ENCODE results near the gene SEMA3A.
"Not testable (repeated sequence)": the region's sequence is repeated elsewhere in the genome, so short reads cannot be mapped to it uniquely, and the experiment has no call there.

The SEMA3A gene

GRCh38 chr7:84152995-84153394 is 41.6 kb downstream of the SEMA3A start:
- DNase-seq: no peak

- not testable (repeated sequence) for DNase-seq
Observed at GRCh38 chr7:84150370-84150769, 44.2 kb downstream of the SEMA3A start.

- no peak for DNase-seq
Observed at GRCh38 chr7:84149573-84149972, 45.0 kb downstream of the SEMA3A start.

DNA sequence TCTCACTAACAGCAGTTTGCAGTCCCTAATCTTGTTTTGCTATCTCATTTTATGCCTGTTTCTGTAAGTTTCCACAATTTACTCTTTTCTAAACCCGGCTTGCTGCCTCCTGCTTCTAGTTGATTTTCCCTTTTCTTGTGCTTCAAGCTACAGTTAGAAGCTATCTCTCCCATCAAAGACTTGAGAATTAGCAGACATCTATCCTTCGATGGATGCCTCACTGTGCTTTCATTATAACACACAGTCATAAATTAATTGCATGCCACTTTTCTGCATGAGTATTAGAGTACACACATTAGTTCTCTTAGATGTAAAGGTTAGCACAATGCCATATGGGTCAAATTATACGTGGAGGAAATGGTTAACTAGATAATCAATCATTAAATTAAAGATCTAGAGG is 48.7 kb downstream of the SEMA3A start:
- no peak for DNase-seq

GRCh38 chr7:84144935-84145334 is 49.7 kb downstream of the SEMA3A start:
- DNase-seq: no peak

DNA sequence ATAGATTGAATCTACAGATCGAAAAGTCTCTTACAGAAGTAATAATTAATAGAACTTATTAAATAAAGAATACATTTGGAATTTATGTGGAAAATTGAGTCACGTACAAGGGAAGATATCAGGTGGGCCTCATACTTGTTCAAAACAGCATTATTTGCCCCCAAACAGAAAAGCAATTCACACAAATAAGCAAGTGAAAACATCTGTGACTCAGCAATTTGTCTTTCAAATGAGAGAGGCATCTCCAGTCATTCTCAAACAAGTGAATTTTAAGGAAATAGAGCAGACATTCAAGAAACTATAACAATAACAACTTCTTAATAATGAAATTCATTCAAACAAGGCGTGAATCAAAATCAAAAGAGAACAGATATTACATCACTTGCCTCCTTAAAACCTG is 50.1 kb downstream of the SEMA3A start:
- DNase-seq: no peak

- no peak for DNase-seq
Observed at GRCh38 chr7:84142726-84143125, 51.9 kb downstream of the SEMA3A start.

DNA sequence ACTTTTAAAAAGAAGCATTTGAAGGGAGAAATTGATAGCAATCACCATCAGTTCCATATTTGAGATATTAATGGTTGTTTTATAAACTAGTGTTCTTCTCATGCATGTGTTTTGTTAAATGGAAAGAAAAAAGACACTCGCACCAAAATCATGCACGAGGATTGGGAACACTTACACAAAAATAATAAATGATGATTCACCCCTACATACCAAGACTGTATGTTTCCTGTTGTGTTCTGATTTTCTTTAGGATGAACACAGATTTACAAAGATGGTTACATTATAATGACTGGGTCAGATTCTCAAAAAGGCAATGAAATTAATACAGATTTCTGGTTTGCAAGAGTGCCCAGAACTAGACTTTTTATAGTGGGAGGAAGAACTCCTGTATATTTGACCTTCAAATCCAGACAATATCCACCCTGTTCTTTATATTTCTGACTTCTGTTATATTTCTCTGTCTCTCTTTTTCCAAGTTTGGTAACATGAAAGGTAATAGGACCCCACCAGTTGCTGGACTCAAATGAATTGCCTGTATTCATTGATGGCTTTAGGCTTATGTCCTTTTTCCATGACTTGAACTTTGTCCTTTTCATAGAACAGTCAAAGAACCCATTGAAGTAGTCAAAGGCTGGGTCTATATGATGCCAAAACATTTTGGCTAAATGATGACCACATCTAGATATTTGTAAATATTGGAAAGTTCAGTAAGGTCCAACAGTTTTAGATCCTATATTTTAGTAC is 54.4 kb downstream of the SEMA3A start:
- DNase-seq: no peak

DNA sequence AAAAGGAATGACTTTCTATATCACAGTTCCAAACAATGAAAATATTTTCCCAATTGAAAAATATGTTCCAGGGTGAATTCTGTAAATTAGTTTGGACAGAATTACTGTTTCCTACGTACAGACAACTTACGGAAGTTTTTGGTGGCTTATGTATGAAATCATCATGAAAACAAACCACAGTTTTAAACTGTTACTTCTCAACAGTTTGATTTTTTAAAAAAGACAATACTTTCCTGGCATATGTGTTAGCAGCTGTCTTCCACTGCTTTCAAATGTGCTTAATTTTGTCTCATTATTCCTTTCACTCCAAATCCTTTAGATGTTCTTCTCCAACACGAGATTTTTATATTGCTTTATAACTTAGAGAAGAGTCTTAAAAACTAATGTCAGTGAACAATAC is 56.2 kb downstream of the SEMA3A start:
- DNase-seq: no peak

GRCh38 chr7:84137812-84138211 is 56.8 kb downstream of the SEMA3A start:
- no peak for DNase-seq

- DNase-seq: no peak
Observed at GRCh38 chr7:84136809-84137208, 57.8 kb downstream of the SEMA3A start.

DNA sequence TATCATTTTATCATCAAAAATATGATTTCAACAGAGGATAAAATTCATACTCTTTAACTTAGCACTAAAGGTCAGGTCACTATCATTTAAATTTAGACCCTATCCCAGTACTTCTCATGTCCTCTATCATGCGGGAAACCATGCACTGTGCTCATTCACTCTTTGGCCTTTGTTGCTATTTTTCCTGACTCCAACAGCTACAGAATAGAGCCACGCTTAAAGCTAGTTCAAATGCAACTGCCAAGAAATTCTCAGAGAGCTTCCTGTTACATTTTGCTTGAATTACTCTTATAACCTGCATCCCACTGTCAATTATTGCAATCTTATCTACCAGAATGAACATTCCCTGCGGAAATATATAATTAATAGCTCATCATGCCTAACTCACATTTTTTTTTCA is 58.3 kb downstream of the SEMA3A start:
- no peak for DNase-seq

DNA sequence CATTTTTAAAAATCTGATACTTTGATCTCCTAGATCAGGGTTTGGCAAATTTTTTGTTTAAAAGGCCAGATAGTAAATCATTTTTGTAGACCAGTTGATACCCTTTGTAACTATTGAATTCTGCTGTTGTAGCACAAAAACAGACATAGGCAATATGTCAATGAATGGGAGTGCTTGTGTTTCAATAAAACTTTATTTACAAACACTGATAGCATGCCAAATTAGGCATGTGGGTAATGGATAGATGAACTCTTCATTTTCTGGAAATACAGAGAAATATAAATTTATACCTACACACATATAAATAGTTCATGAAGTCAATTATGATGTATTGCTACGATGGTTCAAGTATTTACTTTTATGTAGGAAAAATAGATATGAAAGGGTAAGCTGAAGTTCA is 60.4 kb downstream of the SEMA3A start:
- no peak for DNase-seq

GRCh38 chr7:84125654-84126053 is 68.9 kb downstream of the SEMA3A start:
- DNase-seq: no peak

GRCh38 chr7:84123965-84124547 is 70.5 kb downstream of the SEMA3A start:
- no peak for DNase-seq

DNA sequence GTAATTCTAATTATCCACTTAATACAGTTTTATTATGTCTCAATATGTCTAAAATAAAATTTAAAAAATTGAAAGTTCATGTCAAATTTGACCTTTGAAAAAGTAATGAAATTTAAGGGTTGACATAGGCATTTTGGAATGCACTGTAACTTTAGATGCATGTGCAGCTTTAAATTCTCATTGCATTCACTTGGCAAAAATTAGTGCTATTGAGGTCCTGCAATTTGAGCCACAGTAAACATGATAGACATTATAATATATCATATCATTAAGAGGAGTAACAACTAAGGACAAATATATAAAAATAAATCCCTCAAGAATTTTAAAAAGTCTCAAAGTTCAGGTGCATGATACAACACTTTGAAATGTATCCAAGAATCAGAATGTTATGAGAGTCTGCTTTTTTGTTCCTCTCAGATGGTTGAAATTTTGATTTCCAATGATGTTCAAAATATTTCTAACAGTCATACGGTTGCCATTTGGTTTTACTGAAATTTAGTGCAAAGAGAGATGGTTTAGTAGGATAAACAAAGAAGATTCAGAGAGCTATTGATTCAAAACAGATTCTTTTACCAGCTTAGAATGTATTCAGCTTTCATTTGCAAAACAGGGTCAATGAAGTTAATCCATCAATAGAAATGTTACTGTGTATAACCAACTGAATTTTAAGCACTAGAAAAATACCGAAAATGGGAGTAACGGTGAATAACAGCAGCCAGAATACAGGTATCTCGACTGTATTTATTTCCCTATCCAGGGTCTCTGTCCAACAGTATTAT is 71.8 kb downstream of the SEMA3A start:
- no peak for DNase-seq

DNA sequence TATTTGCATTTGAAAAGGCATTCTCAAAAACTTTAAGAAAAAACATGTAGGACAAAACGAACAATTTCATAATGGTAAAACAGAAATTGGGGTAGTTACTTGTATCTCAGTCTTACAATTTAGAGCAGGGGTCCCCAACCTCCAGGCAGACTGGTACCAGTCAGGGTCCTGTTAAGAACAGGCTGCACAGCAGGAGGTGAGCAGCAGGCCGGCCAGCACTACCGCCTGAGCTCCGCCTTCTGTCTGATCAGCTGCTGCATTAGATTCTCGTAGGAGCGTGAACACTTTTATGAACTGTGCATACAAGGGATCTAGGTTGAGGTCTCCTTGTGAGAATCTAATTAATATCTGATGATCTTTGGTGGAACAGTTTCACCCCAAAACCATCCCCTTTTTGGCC is 77.3 kb downstream of the SEMA3A start:
- no peak for DNase-seq

DNA sequence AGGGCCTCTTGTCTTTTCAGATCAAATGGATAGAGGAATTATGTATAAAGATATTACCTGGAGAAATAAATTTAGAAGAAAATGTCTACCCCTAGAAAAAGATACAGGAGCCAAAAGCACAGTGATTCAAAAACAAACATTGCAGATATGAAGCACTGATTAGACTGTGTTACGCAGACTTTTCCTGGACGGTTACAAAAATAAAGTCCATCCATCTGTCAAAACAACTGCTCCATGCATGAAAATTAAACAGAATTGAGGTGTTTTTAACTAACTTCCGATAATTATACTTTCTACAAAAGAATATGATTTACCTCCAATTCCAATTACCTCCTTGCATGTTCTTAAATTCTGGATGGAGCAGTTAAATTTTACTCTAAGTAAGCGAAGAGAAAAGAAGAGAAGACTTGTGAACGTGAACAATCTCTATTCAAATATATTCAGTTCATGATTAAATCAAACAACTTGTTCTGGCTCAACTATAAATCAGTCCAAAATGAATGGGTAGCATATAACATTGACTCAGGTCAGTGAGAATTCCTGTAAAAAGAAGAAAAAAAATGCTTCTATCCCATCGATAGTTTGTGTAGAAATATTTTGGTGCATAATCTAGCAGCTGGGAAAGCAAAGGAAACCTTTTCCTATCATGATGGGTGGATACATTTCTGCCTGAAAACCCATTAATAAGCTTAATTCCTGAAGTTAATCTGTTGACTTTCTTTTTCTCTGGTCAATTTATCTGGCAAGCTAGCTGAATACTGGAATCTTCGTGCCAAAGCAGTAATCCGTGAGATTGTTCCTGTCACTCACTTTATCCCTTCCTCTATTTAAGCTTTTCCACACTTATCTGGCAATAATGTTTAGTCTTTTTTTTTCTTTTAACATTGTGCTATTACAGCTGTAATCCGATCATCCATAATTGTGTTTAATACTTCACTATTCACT is 80.4 kb downstream of the SEMA3A start:
- no peak for DNase-seq

DNA sequence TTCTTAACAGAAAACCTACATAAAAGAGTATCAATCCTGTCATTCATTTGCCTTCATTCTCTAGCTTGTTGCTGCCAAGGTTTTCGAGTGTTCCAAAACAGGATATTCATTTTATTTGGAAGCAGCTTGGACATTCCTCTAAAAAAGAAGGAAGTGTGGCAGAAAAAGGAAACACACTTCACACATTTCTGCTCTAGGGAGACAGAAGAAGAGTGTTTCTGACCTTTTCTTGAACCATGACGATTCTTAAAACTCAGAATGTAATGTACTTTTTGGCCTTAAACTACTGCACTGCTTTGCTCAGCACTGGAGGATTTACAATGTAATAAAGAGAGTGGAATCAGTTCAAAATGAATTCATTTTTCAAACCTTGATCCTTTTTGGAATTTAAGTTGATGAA is 81.3 kb downstream of the SEMA3A start:
- no peak for DNase-seq

GRCh38 chr7:84112771-84113170 is 81.8 kb downstream of the SEMA3A start:
- DNase-seq: no peak

- no peak for DNase-seq
Observed at GRCh38 chr7:84111842-84112241, 82.7 kb downstream of the SEMA3A start.

DNA sequence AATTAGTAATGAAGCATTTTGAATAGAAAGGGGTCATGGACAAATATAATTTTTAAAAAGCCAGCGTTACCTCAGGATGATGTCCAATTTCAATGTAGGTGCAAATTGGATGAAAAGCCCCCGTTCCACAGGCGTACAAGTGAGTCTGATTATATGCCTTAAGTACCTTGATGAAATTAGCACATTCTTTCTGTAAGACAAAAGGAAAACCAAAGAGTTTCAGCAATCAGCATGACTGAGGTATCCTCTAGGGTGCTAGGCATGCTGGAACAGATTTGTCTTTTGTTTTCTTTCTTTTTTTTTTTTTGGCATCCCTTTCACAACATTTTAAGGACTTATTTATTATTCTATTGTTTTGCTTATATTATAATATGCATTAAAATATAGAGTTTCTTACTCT is 84.2 kb downstream of the SEMA3A start:
- no peak for DNase-seq

DNA sequence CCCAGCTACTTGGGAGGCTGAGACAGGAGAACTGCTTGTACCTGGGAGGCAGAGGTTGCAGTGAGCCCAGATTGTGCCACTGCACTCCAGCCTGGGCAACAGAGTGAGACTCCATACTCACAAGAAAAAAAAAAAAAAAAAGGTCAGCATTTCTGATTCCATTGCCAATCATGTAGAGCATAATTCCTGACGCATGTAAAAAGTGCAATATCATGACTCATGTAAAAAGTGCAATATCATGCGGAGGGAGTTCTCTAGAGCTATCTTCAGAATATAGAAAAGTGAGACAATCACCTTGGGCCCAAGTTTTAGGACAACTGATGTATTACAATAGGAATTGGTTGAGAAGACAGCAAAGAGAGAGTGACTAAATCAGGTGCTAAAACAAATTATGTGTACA is 85.8 kb downstream of the SEMA3A start:
- DNase-seq: no peak
